ENCODE measurements around the gene TMEM63C. TPM values are rescaled to one million over a fixed set of nuclear protein-coding genes. Genes with fewer than 3 reads are reported as not detected.

The TMEM63C gene
- total RNA-seq, 2 donors from 2014 or later = 1.1 to 1.6 TPM

- H3K27me3 ChIP-seq (ENCODE audit: control insufficient read depth, insufficient read depth, low read length, poor library complexity, severe bottlenecking) = no peaks in the 10 kb centered on the region
- peaks cover 7% of the 10 kb centered on the region for H3K4me1 ChIP-seq (ENCODE audit: control insufficient read depth, insufficient read depth, low read length)
- no peaks in the 10 kb centered on the region for H3K9me3 ChIP-seq (ENCODE audit: control insufficient read depth, low read length)
- H3K4me3 ChIP-seq (ENCODE audit: low read length) = no peak overlapping the region
- peaks cover 62% of the 10 kb centered on the region for H3K36me3 ChIP-seq (ENCODE audit: control insufficient read depth, insufficient read depth, low read length)
- no peak overlapping the region for H3K9ac ChIP-seq (ENCODE audit: extremely low read depth, low read length, poor library complexity, severe bottlenecking)
- H3K36me3 Mint-ChIP-seq (ENCODE audit: low read depth) = peaks cover 56% of the 10 kb centered on the region
- H3K27me3 Mint-ChIP-seq (ENCODE audit: insufficient read depth) = no peaks in the 10 kb centered on the region
- H3K9me3 Mint-ChIP-seq = no peaks in the 10 kb centered on the region
- WGBS, 2 experiments (ENCODE audit: insufficient coverage in 1 of 2, insufficient read length in 1 of 2) = 90 to 98% methylated on average over 5 of the region's 5 CpGs
- no peak overlapping the region for H3K4me3 Mint-ChIP-seq
- no peak for TF ChIP-seq CTCF (conservative IDR thresholded peaks at IDR 0.05)
- no peak for DNase-seq
- no peak overlapping the region for H3K27ac ChIP-seq (ENCODE audit: low read depth, low read length)
- peaks cover 6% of the 10 kb centered on the region for H3K4me1 Mint-ChIP-seq
- H3K27ac Mint-ChIP-seq = no peak overlapping the region
Measured at GRCh38 chr14:77286576-77286975, 105.0 kb downstream of the TMEM63C start.

GRCh38 chr14:77290705-77291104 is 109.1 kb downstream of the TMEM63C start:
- peak; percentile 75 for TF ChIP-seq CTCF (conservative IDR thresholded peaks at IDR 0.05)
- Histone ChIP-seq H3K9ac (ENCODE audit: extremely low read depth, low read length, poor library complexity, severe bottlenecking) (peak overlapping the region; percentile 27), H3K36me3 (ENCODE audit: control insufficient read depth, insufficient read depth, low read length) (peaks cover 53% of the 10 kb centered on the region), H3K9me3 (ENCODE audit: control insufficient read depth, low read length) (no peaks in the 10 kb centered on the region), H3K4me1 (ENCODE audit: control insufficient read depth, insufficient read depth, low read length) (peaks cover 7% of the 10 kb centered on the region), H3K27ac (ENCODE audit: low read depth, low read length) (no peak overlapping the region), H3K4me3 (ENCODE audit: low read length) (no peak overlapping the region), H3K27me3 (ENCODE audit: control insufficient read depth, insufficient read depth, low read length, poor library complexity, severe bottlenecking) (no peaks in the 10 kb centered on the region)
- 83 to 85% methylated on average over 4 of the region's 4 CpGs for WGBS, 2 experiments (ENCODE audit: insufficient coverage in 1 of 2, insufficient read length in 1 of 2)
- peak; percentile 66 for DNase-seq
- Mint-ChIP-seq H3K27ac (no peak overlapping the region), H3K9me3 (no peaks in the 10 kb centered on the region), H3K4me1 (peaks cover 6% of the 10 kb centered on the region), H3K36me3 (ENCODE audit: low read depth) (peaks cover 37% of the 10 kb centered on the region), H3K27me3 (ENCODE audit: insufficient read depth) (no peaks in the 10 kb centered on the region), H3K4me3 (no peak overlapping the region)

- Histone ChIP-seq H3K27me3 (ENCODE audit: control insufficient read depth, insufficient read depth, low read length, poor library complexity, severe bottlenecking) (no peaks in the 10 kb centered on the region), H3K36me3 (ENCODE audit: control insufficient read depth, insufficient read depth, low read length) (peaks cover 70% of the 10 kb centered on the region), H3K4me1 (ENCODE audit: control insufficient read depth, insufficient read depth, low read length) (peaks cover 5% of the 10 kb centered on the region), H3K9me3 (ENCODE audit: control insufficient read depth, low read length) (no peaks in the 10 kb centered on the region), H3K27ac (ENCODE audit: low read depth, low read length) (no peak overlapping the region), H3K9ac (ENCODE audit: extremely low read depth, low read length, poor library complexity, severe bottlenecking) (no peak overlapping the region), H3K4me3 (ENCODE audit: low read length) (no peak overlapping the region)
- no peak for TF ChIP-seq CTCF (conservative IDR thresholded peaks at IDR 0.05)
- Mint-ChIP-seq H3K27me3 (ENCODE audit: insufficient read depth) (no peaks in the 10 kb centered on the region), H3K36me3 (ENCODE audit: low read depth) (peaks cover 47% of the 10 kb centered on the region), H3K9me3 (no peaks in the 10 kb centered on the region), H3K4me1 (peaks cover 4% of the 10 kb centered on the region), H3K27ac (no peak overlapping the region), H3K4me3 (no peak overlapping the region)
- WGBS, 2 experiments (ENCODE audit: insufficient coverage in 1 of 2, insufficient read length in 1 of 2) = 90 to 91% methylated on average over 8 to 13 of the region's 13 CpGs
- DNase-seq = no peak
Measured at GRCh38 chr14:77296155-77296554, 114.6 kb downstream of the TMEM63C start.

All from endodermal cell (in vitro differentiated cells).